H9 (cell line): ENCODE measurements around the gene DPP10. TPM values are rescaled to one million over a fixed set of nuclear protein-coding genes. Genes with fewer than 3 reads are reported as not detected.

Experiments used
- DNase-seq: peaks from one replicate; pipeline ENCODE4 v3.0.0-alpha.2; 2017
- H2AFZ ChIP-seq: one replicate; pipeline ENCODE4 v1.6.1; 2013; ENCODE audit warnings: mild to moderate bottlenecking, low read length, control low read depth, moderate library complexity
- H2AK5ac ChIP-seq: 2 replicates; pipeline ENCODE4 v1.6.1; 2013; ENCODE audit warnings: low read length, control low read depth, mixed read lengths; ENCODE audit not compliant: insufficient read length
- H2BK120ac ChIP-seq: one replicate; pipeline ENCODE4 v1.6.1; 2013; ENCODE audit warnings: low read depth, mild to moderate bottlenecking, low read length, control low read depth, inconsistent platforms; ENCODE audit not compliant: poor library complexity, severe bottlenecking
- H2BK12ac ChIP-seq: 2 replicates; pipeline ENCODE4 v1.6.1; 2013; ENCODE audit warnings: low read length, control low read depth, mixed read lengths, low read depth; ENCODE audit not compliant: insufficient read length
- H2BK15ac ChIP-seq: 2 replicates; pipeline ENCODE4 v1.6.1; 2013; ENCODE audit warnings: low read depth, low read length, control low read depth
- H2BK20ac ChIP-seq: one replicate; pipeline ENCODE4 v1.6.1; 2013; ENCODE audit warnings: low read depth, mild to moderate bottlenecking, low read length, control low read depth, inconsistent platforms; ENCODE audit not compliant: poor library complexity, severe bottlenecking
- H2BK5ac ChIP-seq: 2 replicates; pipeline ENCODE4 v1.6.1; 2013; ENCODE audit warnings: low read length, control low read depth, mixed read lengths; ENCODE audit not compliant: insufficient read length
- H3K14ac ChIP-seq: 2 replicates; pipeline ENCODE4 v1.6.1; 2013; ENCODE audit warnings: low read length, control low read depth; ENCODE audit not compliant: insufficient read depth
- H3K18ac ChIP-seq: 2 replicates; pipeline ENCODE4 v1.6.1; 2013; ENCODE audit warnings: low read depth, mild to moderate bottlenecking, mixed read lengths, low read length, control low read depth; ENCODE audit not compliant: insufficient read length
- H3K23ac ChIP-seq: 2 replicates; pipeline ENCODE4 v1.6.1; 2013; ENCODE audit warnings: low read length, control low read depth, mixed read lengths, low read depth; ENCODE audit not compliant: insufficient read length
- H3K23me2 ChIP-seq: 2 replicates; pipeline ENCODE4 v1.6.1; 2013; ENCODE audit warnings: low read depth, mild to moderate bottlenecking, mixed read lengths, low read length, control low read depth; ENCODE audit not compliant: insufficient read length, poor library complexity, severe bottlenecking
- H3K27ac ChIP-seq: 2 replicates; pipeline ENCODE4 v1.5.1; 2013; ENCODE audit warnings: low read length, control low read depth, mixed read lengths, low read depth; ENCODE audit not compliant: insufficient read length
- H3K27me3 ChIP-seq: 2 replicates; pipeline ENCODE4 v1.6.1; 2013; ENCODE audit warnings: low read length, control low read depth, inconsistent platforms; ENCODE audit not compliant: insufficient read depth
- H3K4ac ChIP-seq: 2 replicates; pipeline ENCODE4 v1.6.1; 2013; ENCODE audit warnings: low read depth, mild to moderate bottlenecking, control low read depth, inconsistent platforms, low read length, moderate library complexity
- H3K4me1 ChIP-seq: 2 replicates; pipeline ENCODE4 v1.6.1; 2013; ENCODE audit warnings: low read length, control low read depth, inconsistent platforms; ENCODE audit not compliant: insufficient read depth
- H3K4me2 ChIP-seq: 2 replicates; pipeline ENCODE4 v1.6.1; 2013; ENCODE audit warnings: low read length, control low read depth, mixed read lengths; ENCODE audit not compliant: insufficient read length, insufficient read depth
- H3K56ac ChIP-seq: 2 replicates; pipeline ENCODE4 v1.6.1; 2013; ENCODE audit warnings: low read depth, mild to moderate bottlenecking, mixed read lengths, low read length, control low read depth; ENCODE audit not compliant: insufficient read length
- H3K79me1 ChIP-seq: 2 replicates; pipeline ENCODE4 v1.6.1; 2013; ENCODE audit warnings: low read depth, mild to moderate bottlenecking, moderate library complexity, low read length, control low read depth, inconsistent platforms; ENCODE audit not compliant: insufficient read depth, poor library complexity, severe bottlenecking
- H3K79me2 ChIP-seq: 2 replicates; pipeline ENCODE4 v1.6.1; 2013; ENCODE audit warnings: low read length, control low read depth, inconsistent platforms; ENCODE audit not compliant: insufficient read depth
- H3K9ac ChIP-seq: 2 replicates; pipeline ENCODE4 v1.6.1; 2013; ENCODE audit warnings: low read length, control low read depth, mixed read lengths; ENCODE audit not compliant: insufficient read length; ENCODE audit errors: extremely low read depth
- H3K9me3 ChIP-seq: one replicate; pipeline ENCODE4 v1.6.1; 2013; ENCODE audit warnings: low read depth, low read length, inconsistent platforms; ENCODE audit not compliant: control insufficient read depth
- H3T11ph ChIP-seq: one replicate; pipeline ENCODE4 v1.6.1; 2013; ENCODE audit warnings: mild to moderate bottlenecking, low read length, control low read depth, inconsistent platforms
- H4K20me1 ChIP-seq: one replicate; pipeline ENCODE4 v1.6.1; 2013; ENCODE audit not compliant: control insufficient read depth, insufficient read length, insufficient read depth
- H4K5ac ChIP-seq: 2 replicates; pipeline ENCODE4 v1.6.1; 2013; ENCODE audit warnings: low read depth, mild to moderate bottlenecking, mixed read lengths, low read length, control low read depth; ENCODE audit not compliant: insufficient read length
- H4K8ac ChIP-seq: replicated peaks from 2 replicates; pipeline ENCODE4 v1.6.1; 2013; ENCODE audit warnings: low read length, control low read depth, mixed read lengths, low read depth; ENCODE audit not compliant: insufficient read length
- H4K91ac ChIP-seq: 2 replicates; pipeline ENCODE4 v1.6.1; 2013; ENCODE audit warnings: low read depth, mild to moderate bottlenecking, moderate library complexity, mixed read lengths, low read length, control low read depth; ENCODE audit not compliant: insufficient read length
- H3K27ac Mint-ChIP-seq, 3 experiments: 2 replicates in 2 of 3; 3 replicates in 1 of 3; pipeline ENCODE4 v1.8.0; 2020 to 2021; ENCODE audit warnings: mixed read lengths in 3 of 3, mild to moderate bottlenecking in 1 of 3, moderate library complexity in 1 of 3
- H3K27me3 Mint-ChIP-seq: 2 replicates; pipeline ENCODE4 v1.8.0; 2021; ENCODE audit warnings: low read depth, mild to moderate bottlenecking, moderate library complexity, mixed read lengths
- H3K36me3 Mint-ChIP-seq, 3 experiments: 2 replicates in 2 of 3; 3 replicates in 1 of 3; pipeline ENCODE4 v1.8.0; 2020 to 2021; ENCODE audit warnings: low read depth in 3 of 3, mixed read lengths in 3 of 3; ENCODE audit not compliant: insufficient read depth in 1 of 3
- H3K4me1 Mint-ChIP-seq, 2 experiments: 2 replicates each; pipeline ENCODE4 v1.8.0; 2020; ENCODE audit warnings: mixed read lengths in 2 of 2
- H3K4me3 Mint-ChIP-seq, 2 experiments: 2 replicates in 1 of 2; 3 replicates in 1 of 2; pipeline ENCODE4 v1.8.0; 2020 to 2021; ENCODE audit warnings: mild to moderate bottlenecking in 2 of 2, mixed read lengths in 2 of 2, moderate library complexity in 1 of 2
- H3K9me3 Mint-ChIP-seq, 2 experiments: 2 replicates in 1 of 2; 3 replicates in 1 of 2; pipeline ENCODE4 v1.8.0; 2020; ENCODE audit warnings: mild to moderate bottlenecking in 2 of 2, mixed read lengths in 2 of 2, moderate library complexity in 1 of 2
- WGBS: extraction: QIAGEN DNeasy Blood & Tissue Kit; methylation state at CpG from one replicate; pipeline ENCODE4 v1.1.7; 2013; ENCODE audit warnings: missing lambda C conversion rate, low lambda C conversion rate, mixed read lengths; ENCODE audit not compliant: insufficient read length; ENCODE audit errors: extremely low coverage; 5-methylcytosine and 5-hydroxymethylcytosine counted together
- total RNA-seq: library from RNA; stranded (reverse); gene quantifications from 2 replicates; pipeline ENCODE4 v1.2.1, GENCODE V29; 2021
- TF ChIP-seq, protein P1 (sequence below): fragments of 200-600 bp; sonication (generic); conservative IDR thresholded peaks from 3 replicates; pipeline ENCODE4 v1.8.0; 2021; ENCODE audit warnings: antibody characterized with exemption, mild to moderate bottlenecking

The DPP10 gene
- total RNA-seq, 1 experiment from 2014 or later: 11.3 TPM

DNA sequence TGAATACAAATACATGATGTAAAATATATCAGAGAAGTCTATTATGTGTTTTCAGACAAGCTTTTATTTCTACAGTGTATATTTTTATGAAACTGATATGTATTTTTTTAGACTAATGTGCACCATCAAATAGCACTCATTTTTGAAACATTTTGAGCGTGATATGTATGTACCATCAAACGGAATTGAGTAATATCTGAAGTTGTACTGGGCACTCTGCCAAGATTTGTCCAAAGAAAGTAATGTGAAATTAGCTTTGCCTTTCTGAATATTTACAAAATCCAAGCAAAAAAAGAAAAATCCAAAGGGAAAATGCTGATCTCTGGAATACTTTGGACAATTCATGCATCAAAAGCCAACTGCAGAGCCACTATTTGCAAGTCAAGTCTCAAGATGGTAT is 972.0 kb downstream of the DPP10 start:
- Histone ChIP-seq H2AFZ (no peak overlapping the region), H2BK5ac (no peak overlapping the region), H3K9ac (no peak overlapping the region), H2BK120ac (no peak overlapping the region), H3K79me1 (no peaks in the 10 kb centered on the region), H3K23ac (no peak overlapping the region), H3K9me3 (no peaks in the 10 kb centered on the region), H3T11ph (no peak overlapping the region), H3K4me2 (no peak overlapping the region), H3K23me2 (no peaks in the 10 kb centered on the region), H3K18ac (no peak overlapping the region), H3K27me3 (no peaks in the 10 kb centered on the region), H3K14ac (no peak overlapping the region), H4K91ac (no peak overlapping the region), H3K79me2 (no peaks in the 10 kb centered on the region), H2BK20ac (no peak overlapping the region), H2BK15ac (no peak overlapping the region), H4K8ac (no peak overlapping the region), H2BK12ac (no peak overlapping the region), H3K4me1 (no peaks in the 10 kb centered on the region), H3K56ac (no peak overlapping the region), H4K20me1 (no peaks in the 10 kb centered on the region), H2AK5ac (no peak overlapping the region), H3K27ac (no peak overlapping the region), H3K4ac (no peak overlapping the region), H4K5ac (no peak overlapping the region)
- Mint-ChIP-seq H3K27me3 (no peaks in the 10 kb centered on the region), H3K9me3 (peaks cover 0 to 3% of the 10 kb centered on the region in 2 experiments; a peak in 3 of 5 replicates), H3K27ac (no peak overlapping the region), H3K36me3 (peaks cover 0 to 18% (median 3%) of the 10 kb centered on the region in 3 experiments; a peak in 6 of 7 replicates), H3K4me3 (no peak overlapping the region), H3K4me1 (peaks cover 6 to 12% of the 10 kb centered on the region in 2 experiments; a peak in 3 of 4 replicates)
- DNase-seq: no peak
- TF ChIP-seq, protein P1, sequence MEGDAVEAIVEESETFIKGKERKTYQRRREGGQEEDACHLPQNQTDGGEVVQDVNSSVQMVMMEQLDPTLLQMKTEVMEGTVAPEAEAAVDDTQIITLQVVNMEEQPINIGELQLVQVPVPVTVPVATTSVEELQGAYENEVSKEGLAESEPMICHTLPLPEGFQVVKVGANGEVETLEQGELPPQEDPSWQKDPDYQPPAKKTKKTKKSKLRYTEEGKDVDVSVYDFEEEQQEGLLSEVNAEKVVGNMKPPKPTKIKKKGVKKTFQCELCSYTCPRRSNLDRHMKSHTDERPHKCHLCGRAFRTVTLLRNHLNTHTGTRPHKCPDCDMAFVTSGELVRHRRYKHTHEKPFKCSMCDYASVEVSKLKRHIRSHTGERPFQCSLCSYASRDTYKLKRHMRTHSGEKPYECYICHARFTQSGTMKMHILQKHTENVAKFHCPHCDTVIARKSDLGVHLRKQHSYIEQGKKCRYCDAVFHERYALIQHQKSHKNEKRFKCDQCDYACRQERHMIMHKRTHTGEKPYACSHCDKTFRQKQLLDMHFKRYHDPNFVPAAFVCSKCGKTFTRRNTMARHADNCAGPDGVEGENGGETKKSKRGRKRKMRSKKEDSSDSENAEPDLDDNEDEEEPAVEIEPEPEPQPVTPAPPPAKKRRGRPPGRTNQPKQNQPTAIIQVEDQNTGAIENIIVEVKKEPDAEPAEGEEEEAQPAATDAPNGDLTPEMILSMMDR: no peak
- no CpG with 5 or more reads among the region's 2 CpGs for WGBS
